ENCODE data around the gene SLC10A1.

- TF ChIP-seq POLR2AphosphoS5 (IDR thresholded peaks at IDR 0.05; ENCODE audit: low read depth, low read length) (no peak), SIN3A (IDR thresholded peaks at IDR 0.05; ENCODE audit: borderline replicate concordance, insufficient read depth, low read length) (no peak), REST (IDR thresholded peaks at IDR 0.05; ENCODE audit: insufficient read depth in 1 of 2, low read depth in 2 of 2, low read length in 2 of 2) (no peak), TAF1 (IDR thresholded peaks at IDR 0.05; ENCODE audit: borderline replicate concordance, insufficient read depth, low read length) (no peak), FOXP2 (optimal IDR thresholded peaks at IDR 0.05; ENCODE audit: borderline replicate concordance, extremely low read depth, extremely low read length, insufficient read depth) (no peak)
These were observed 31.8 kb upstream of the SLC10A1 start for GRCh38 chr14:69828879-69829278.
